ENCODE data around the gene DGCR8. TPM values are rescaled to one million over a fixed set of nuclear protein-coding genes. Genes with fewer than 3 reads are reported as not detected.

The DGCR8 gene
- total RNA-seq, 1 donor from 2014 or later = 29.1 TPM

DNA sequence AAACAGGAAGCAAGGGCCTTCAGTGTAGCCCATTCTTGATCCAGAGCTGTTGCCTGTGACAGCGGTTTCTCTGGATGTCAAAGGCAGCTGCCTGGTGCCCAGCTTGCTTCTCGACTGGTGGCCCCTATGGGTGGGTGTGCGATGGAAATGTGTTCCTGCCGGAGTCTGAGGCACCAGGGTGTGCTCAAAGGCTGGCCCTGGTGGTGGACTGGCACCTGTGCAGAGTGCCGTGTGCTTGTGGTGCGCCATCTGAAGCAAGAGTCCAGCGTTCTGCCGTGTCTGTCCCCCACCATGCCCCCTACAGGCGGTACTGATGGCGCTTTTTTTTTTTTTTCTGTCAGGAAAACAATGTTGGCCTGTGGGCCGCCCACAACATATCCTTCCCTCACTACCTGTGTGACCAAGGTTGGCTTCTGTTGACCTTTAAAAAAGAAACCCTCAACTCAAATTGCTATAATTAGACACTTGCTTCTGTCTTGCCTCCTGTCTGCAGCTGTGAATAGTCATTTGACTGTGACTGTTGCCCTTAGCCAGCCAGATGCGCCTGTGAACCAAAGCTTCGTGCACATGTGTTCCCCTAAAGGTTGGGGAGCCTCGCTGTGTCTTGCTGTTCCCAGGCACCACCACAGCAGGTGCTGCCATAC lies 31.1 kb downstream of the DGCR8 start:
- Mint-ChIP-seq H3K4me1 (peaks cover 5% of the 10 kb centered on the region), H3K9me3 (peaks cover 2% of the 10 kb centered on the region), H3K27me3 (ENCODE audit: insufficient read depth, low read depth) (peaks cover 12% of the 10 kb centered on the region), H3K27ac (no peak overlapping the region), H3K36me3 (peaks cover 17% of the 10 kb centered on the region), H3K4me3 (peak overlapping the region; percentile 33)
- Histone ChIP-seq H3K36me3 (no peaks in the 10 kb centered on the region), H3F3A (ENCODE audit: low read depth) (peaks cover 44% of the 10 kb centered on the region), H4K20me1 (ENCODE audit: low read depth) (peaks cover 33% of the 10 kb centered on the region), H3K4me2 (no peak overlapping the region), H3K9me3 (ENCODE audit: low read depth) (no peaks in the 10 kb centered on the region), H2AFZ (replicated peaks) (no peak overlapping the region), H3K27ac (peak overlapping the region; percentile 78), H3K4me1 (peaks cover under 1% of the 10 kb centered on the region), H3K79me2 (ENCODE audit: low read depth) (peaks cover 10% of the 10 kb centered on the region), H3K27me3 (no peaks in the 10 kb centered on the region), H3K9ac (no peak overlapping the region), H3K4me3 (no peak overlapping the region)
- TF ChIP-seq EZH2phosphoT487 (IDR thresholded peaks at IDR 0.05) = no peak
- TF ChIP-seq, protein P1, sequence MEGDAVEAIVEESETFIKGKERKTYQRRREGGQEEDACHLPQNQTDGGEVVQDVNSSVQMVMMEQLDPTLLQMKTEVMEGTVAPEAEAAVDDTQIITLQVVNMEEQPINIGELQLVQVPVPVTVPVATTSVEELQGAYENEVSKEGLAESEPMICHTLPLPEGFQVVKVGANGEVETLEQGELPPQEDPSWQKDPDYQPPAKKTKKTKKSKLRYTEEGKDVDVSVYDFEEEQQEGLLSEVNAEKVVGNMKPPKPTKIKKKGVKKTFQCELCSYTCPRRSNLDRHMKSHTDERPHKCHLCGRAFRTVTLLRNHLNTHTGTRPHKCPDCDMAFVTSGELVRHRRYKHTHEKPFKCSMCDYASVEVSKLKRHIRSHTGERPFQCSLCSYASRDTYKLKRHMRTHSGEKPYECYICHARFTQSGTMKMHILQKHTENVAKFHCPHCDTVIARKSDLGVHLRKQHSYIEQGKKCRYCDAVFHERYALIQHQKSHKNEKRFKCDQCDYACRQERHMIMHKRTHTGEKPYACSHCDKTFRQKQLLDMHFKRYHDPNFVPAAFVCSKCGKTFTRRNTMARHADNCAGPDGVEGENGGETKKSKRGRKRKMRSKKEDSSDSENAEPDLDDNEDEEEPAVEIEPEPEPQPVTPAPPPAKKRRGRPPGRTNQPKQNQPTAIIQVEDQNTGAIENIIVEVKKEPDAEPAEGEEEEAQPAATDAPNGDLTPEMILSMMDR (IDR thresholded peaks at IDR 0.05) = peak; percentile 52
- TF ChIP-seq EZH2 (IDR thresholded peaks at IDR 0.05) = no peak
- DNase-seq (ENCODE audit: low spot score) = peak; percentile 69

DNA sequence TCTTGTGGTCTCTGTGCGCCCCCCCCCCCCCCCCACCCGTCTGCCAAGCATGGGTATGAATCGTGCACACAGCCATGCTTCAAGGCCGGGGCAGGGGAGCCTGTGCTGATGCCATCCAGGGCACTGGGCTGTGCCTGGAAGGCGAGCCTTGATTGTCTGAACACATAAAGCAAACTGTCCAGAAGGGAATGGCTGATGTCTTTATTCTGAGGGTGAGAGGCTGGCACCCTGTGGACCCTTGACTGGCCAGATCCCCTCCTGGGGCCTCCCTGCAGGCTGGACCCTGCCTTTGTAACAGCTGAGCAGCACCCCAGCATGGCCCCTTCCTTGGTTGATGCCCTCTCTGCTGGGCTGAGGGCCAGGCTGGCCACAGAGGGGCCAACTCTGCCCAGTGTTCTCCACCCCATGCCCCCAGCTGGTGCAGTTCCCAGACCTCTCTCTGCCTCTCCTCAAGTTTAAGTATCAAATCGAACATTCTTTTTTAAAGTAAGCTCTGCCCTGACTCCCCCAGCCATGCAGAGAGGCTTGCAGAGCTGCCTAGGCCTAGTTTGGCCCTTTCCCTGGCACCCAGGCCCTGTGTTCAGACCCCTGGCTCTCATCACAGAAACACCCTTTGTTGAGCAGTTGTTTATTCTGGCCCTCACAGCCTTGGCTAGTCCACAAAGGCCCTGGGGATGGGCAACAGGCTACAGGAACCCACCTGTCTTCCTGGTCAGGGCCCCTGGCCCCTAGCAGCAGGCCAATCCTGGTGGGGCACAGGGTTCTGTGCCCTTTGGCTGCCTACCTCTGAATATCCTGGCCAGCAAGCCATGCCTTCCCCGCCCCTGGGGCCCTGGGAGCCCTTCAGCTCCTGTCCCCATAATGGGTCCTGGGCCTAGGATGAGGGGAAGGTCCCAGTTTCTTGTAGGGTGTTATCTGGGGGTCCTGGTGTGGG lies 31.9 kb downstream of the DGCR8 start:
- no peak overlapping the region for H3K9ac ChIP-seq
- no peak overlapping the region for H3K4me3 ChIP-seq
- H3K4me1 ChIP-seq = peaks cover 3% of the 10 kb centered on the region
- H2AFZ ChIP-seq (replicated peaks) = no peak overlapping the region
- peaks cover 17% of the 10 kb centered on the region for H3K36me3 Mint-ChIP-seq
- peaks cover 18% of the 10 kb centered on the region for H3K79me2 ChIP-seq (ENCODE audit: low read depth)
- no peaks in the 10 kb centered on the region for H3K27me3 ChIP-seq
- peak overlapping the region; percentile 33 for H3K4me3 Mint-ChIP-seq
- no peak overlapping the region for H3K27ac Mint-ChIP-seq
- TF ChIP-seq, protein P1 (IDR thresholded peaks at IDR 0.05) = no peak
- TF ChIP-seq EZH2phosphoT487 (IDR thresholded peaks at IDR 0.05) (no peak), EZH2 (IDR thresholded peaks at IDR 0.05) (no peak)
- peaks cover 46% of the 10 kb centered on the region for H3F3A ChIP-seq (ENCODE audit: low read depth)
- peaks cover 10% of the 10 kb centered on the region for H3K27me3 Mint-ChIP-seq (ENCODE audit: insufficient read depth, low read depth)
- H3K36me3 ChIP-seq = no peaks in the 10 kb centered on the region
- DNase-seq (ENCODE audit: low spot score) = no peak
- peaks cover 5% of the 10 kb centered on the region for H3K4me1 Mint-ChIP-seq
- H4K20me1 ChIP-seq (ENCODE audit: low read depth) = peaks cover 25% of the 10 kb centered on the region
- no peaks in the 10 kb centered on the region for H3K9me3 ChIP-seq (ENCODE audit: low read depth)
- peaks cover 2% of the 10 kb centered on the region for H3K9me3 Mint-ChIP-seq
- H3K4me2 ChIP-seq = no peak overlapping the region
- no peak overlapping the region for H3K27ac ChIP-seq

GRCh38 chr22:20112623-20113511 lies 32.8 kb downstream of the DGCR8 start:
- H3K4me3 ChIP-seq = no peak overlapping the region
- H3K27me3 ChIP-seq = no peaks in the 10 kb centered on the region
- no peak overlapping the region for H2AFZ ChIP-seq (replicated peaks)
- no peaks in the 10 kb centered on the region for H3K36me3 ChIP-seq
- H3K27ac ChIP-seq = no peak overlapping the region
- Mint-ChIP-seq H3K4me1 (peaks cover 5% of the 10 kb centered on the region), H3K9me3 (peaks cover 2% of the 10 kb centered on the region), H3K36me3 (peaks cover 15% of the 10 kb centered on the region), H3K27me3 (ENCODE audit: insufficient read depth, low read depth) (peaks cover 8% of the 10 kb centered on the region), H3K27ac (no peak overlapping the region), H3K4me3 (no peak overlapping the region)
- H3K9ac ChIP-seq = no peak overlapping the region
- no peaks in the 10 kb centered on the region for H3K9me3 ChIP-seq (ENCODE audit: low read depth)
- H3F3A ChIP-seq (ENCODE audit: low read depth) = peaks cover 46% of the 10 kb centered on the region
- peaks cover 25% of the 10 kb centered on the region for H4K20me1 ChIP-seq (ENCODE audit: low read depth)
- peaks cover 24% of the 10 kb centered on the region for H3K79me2 ChIP-seq (ENCODE audit: low read depth)
- TF ChIP-seq EZH2 (IDR thresholded peaks at IDR 0.05) (no peak), EZH2phosphoT487 (IDR thresholded peaks at IDR 0.05) (no peak)
- TF ChIP-seq, protein P1 (IDR thresholded peaks at IDR 0.05) = no peak
- DNase-seq (ENCODE audit: low spot score) = no peak
- no peak overlapping the region for H3K4me2 ChIP-seq
- peaks cover 3% of the 10 kb centered on the region for H3K4me1 ChIP-seq

All from neural progenitor cell (in vitro differentiated cells).